HPDE6-E6E7 (cell line): ENCODE data around the gene ANKRD23.

Experiments
- DNase-seq: peaks from one replicate; pipeline ENCODE4 v3.0.0; 2011; ENCODE audit warnings: missing footprints; ENCODE audit errors: extremely low spot score

The ANKRD23 gene

GRCh38 chr2:96877042-96877451, 33.2 kb upstream of the ANKRD23 start:
- DNase-seq: no peak

GRCh38 chr2:96876269-96877041, 32.6 kb upstream of the ANKRD23 start:
- DNase-seq: no peak

GRCh38 chr2:96875498-96876268, 31.9 kb upstream of the ANKRD23 start:
- no peak for DNase-seq

GRCh38 chr2:96874198-96874831, 30.5 kb upstream of the ANKRD23 start:
- DNase-seq: no peak

GRCh38 chr2:96873651-96874096, 29.9 kb upstream of the ANKRD23 start:
- DNase-seq: no peak

- DNase-seq: no peak
Measured at GRCh38 chr2:96872591-96873349, 28.9 kb upstream of the ANKRD23 start.

- DNase-seq: no peak
Measured at GRCh38 chr2:96870626-96871255, 26.9 kb upstream of the ANKRD23 start.

- no peak for DNase-seq
Measured at GRCh38 chr2:96869822-96870625, 26.2 kb upstream of the ANKRD23 start, which contains the start of gene SEMA4C. Gene SEMA4C, minus strand, starts transcription at chr2:96870080. Its CDS starts 2,194 bp downstream, at chr2:96867886.

- no peak for DNase-seq
Measured at GRCh38 chr2:96869281-96869821, 25.5 kb upstream of the ANKRD23 start.

GRCh38 chr2:96868555-96869280, 24.9 kb upstream of the ANKRD23 start:
- no peak for DNase-seq

- no peak for DNase-seq
Measured at GRCh38 chr2:96867756-96868554, 24.1 kb upstream of the ANKRD23 start.

GRCh38 chr2:96866986-96867755, 23.4 kb upstream of the ANKRD23 start:
- DNase-seq: no peak

- DNase-seq: no peak
Measured at GRCh38 chr2:96866586-96866985, 22.8 kb upstream of the ANKRD23 start.

- DNase-seq: no peak
Measured at GRCh38 chr2:96866149-96866548, 22.3 kb upstream of the ANKRD23 start.

GRCh38 chr2:96865654-96866053, 21.8 kb upstream of the ANKRD23 start:
- DNase-seq: no peak

GRCh38 chr2:96864343-96865091, 20.7 kb upstream of the ANKRD23 start:
- no peak for DNase-seq
